Large intestine (tissue), 3 donors: Measurements from ENCODE around the gene HMCN2. TPM values are rescaled to one million over a fixed set of nuclear protein-coding genes. Genes with fewer than 3 reads are reported as not detected.
A peak's percentile ranks its signal among the peaks of the same experiment; 100 is the strongest.
"Not testable (repeated sequence)": the region's sequence is repeated elsewhere in the genome, so short reads cannot be mapped to it uniquely, and the experiment has no call there.

Source experiments
- DNase-seq, 2 donors: peaks; one replicate each; pipeline versions ENCODE4 v3.0.0 to v3.0.0-alpha.2; 2013
- H3K27ac ChIP-seq: one replicate; pipeline ENCODE4 v1.5.1; 2013; ENCODE audit warnings: low read length
- H3K27me3 ChIP-seq: 2 replicates; pipeline ENCODE4 v1.6.1; 2013; ENCODE audit warnings: low read length; ENCODE audit not compliant: control insufficient read depth, insufficient read depth
- H3K36me3 ChIP-seq: 2 replicates; pipeline ENCODE4 v1.6.1; 2013; ENCODE audit warnings: low read length; ENCODE audit not compliant: control insufficient read depth, insufficient read depth
- H3K4me1 ChIP-seq: one replicate; pipeline ENCODE4 v1.6.1; 2013; ENCODE audit warnings: low read length; ENCODE audit not compliant: control insufficient read depth, insufficient read depth
- H3K4me3 ChIP-seq: one replicate; pipeline ENCODE4 v1.5.1; 2013; ENCODE audit warnings: low read length
- H3K9me3 ChIP-seq: one replicate; pipeline ENCODE4 v1.6.1; 2013; ENCODE audit warnings: mild to moderate bottlenecking, low read depth, low read length, moderate library complexity; ENCODE audit not compliant: control insufficient read depth
- WGBS: methylation state at CpG from one replicate; pipeline ENCODE4 v1.1.5; 2013; ENCODE audit warnings: low lambda C conversion rate; ENCODE audit not compliant: insufficient coverage; 5-methylcytosine and 5-hydroxymethylcytosine counted together
- polyA plus RNA-seq: library from polyadenylated mRNA; unstranded; fragments of 120-200 nt; gene quantifications from one replicate; pipeline ENCODE4 v1.2.1, GENCODE V29; 2013

HMCN2 gene
- polyA plus RNA-seq, 1 donor = 20.0 TPM

DNA sequence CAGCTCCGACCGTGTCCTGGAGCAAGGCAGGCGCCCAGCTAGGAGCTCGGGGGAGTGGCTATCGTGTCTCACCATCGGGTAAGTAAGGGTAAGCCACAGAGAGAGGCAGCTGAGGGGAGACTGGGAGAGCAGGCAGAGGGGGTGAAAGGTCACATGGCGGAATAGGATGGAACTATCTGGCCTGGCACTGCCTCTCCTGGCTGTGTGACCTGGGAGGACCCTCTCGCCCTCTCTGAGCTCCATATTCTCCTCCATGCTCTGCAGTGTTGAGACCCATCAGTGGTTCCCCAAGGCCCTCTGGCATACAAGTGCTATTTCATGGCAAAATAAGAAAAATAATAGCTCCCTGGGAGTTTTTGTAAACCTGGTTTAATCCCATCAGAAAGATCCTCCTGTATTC is 135.3 kb downstream of the HMCN2 start:
- no peak overlapping the region for H3K27ac ChIP-seq
- H3K36me3 ChIP-seq = peaks cover 8% of the 10 kb centered on the region
- no peak for DNase-seq
- H3K27me3 ChIP-seq = no peaks in the 10 kb centered on the region
- H3K4me3 ChIP-seq = no peak overlapping the region
- no CpG with 5 or more reads among the region's 8 CpGs for WGBS
- peaks cover 3% of the 10 kb centered on the region for H3K9me3 ChIP-seq
- H3K4me1 ChIP-seq = no peaks in the 10 kb centered on the region

DNA sequence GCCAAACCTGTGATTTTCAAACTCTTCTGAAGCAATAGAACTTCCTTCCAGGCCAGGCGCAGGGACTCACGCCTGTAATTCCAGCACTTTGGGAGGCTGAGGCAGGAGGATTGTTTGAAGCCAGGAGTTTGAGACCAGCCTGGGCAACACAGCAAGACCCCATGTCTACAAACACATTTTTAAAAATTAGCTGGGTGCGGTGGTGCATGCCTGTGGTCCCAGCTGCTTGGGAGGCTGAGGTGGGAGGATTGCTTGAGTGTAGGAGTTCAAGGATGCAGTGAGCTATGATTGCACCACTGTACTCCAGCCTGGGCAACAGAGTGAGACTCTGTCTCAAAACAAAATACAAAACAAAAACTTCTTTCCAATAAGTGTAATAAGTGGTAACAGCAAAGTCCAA is 136.2 kb downstream of the HMCN2 start:
- no CpG with 5 or more reads among the region's 3 CpGs for whole genome bisulfite sequencing
- H3K4me1 ChIP-seq, H3K36me3 ChIP-seq, DNase-seq, H3K9me3 ChIP-seq, H3K27ac ChIP-seq, H3K27me3 ChIP-seq, H3K4me3 ChIP-seq: not testable (repeated sequence)

DNA sequence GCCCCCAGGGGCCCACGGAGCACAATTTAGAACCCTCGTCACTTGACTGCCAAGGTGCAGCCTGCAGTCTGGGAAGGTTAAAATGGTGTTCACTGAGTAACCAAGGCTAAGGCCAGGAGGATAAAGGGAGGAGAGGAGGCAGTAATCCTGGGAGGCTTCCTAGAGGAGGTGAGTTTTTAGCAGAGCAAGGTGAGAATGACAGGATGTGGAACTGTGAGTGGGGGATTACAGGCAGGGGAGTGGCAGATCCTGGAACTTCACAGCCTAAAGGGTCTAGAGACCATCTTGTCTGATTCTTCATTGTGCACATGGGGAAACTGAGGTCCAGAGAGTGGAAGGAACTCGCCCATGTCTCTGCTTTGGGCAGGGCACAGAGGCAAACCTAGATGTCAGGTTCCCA is 136.7 kb downstream of the HMCN2 start:
- peaks cover 9% of the 10 kb centered on the region for H3K36me3 ChIP-seq
- H3K4me3 ChIP-seq = no peak overlapping the region
- H3K4me1 ChIP-seq = no peaks in the 10 kb centered on the region
- H3K9me3 ChIP-seq = no peaks in the 10 kb centered on the region
- H3K27ac ChIP-seq = no peak overlapping the region
- H3K27me3 ChIP-seq = no peaks in the 10 kb centered on the region
- no CpG with 5 or more reads among the region's 3 CpGs for WGBS
- DNase-seq = no peak

DNA sequence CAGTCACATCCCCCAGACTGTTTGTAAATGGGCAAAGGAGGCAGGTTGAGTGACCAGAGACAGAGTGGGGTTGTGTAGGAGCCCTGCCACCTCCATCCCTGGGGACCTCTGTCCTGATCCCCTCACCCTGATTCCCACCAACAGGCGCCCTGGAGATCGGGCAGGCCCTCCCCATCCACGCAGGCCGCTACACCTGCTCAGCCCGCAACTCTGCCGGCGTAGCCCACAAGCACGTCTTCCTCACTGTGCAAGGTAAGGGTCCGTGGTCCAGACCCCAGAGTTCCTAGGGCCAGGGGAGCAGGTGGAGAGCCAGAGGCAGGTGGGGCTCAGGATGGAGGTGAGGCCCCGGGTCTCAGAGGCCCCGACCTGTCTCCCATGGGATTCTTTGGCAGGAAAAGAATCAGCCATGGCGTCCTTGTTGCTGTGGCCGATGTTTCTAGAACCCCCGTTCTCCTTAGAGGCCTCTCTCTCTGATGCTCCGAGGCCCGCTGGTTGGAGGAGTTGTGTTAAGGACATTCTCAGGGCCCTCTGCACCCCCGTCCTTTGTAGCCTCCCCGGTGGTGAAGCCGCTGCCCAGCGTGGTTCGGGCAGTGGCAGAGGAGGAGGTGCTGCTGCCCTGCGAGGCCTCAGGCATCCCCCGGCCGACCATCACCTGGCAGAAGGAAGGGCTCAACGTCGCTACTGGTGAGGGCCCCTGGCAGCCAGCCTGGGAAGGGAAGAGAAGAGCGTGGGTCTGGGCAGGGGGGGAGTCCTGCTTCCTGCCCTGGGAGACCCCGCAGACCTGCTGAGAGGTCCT is 137.3 kb downstream of the HMCN2 start:
- WGBS = no CpG with 5 or more reads among the region's 28 CpGs
- Histone ChIP-seq H3K36me3 (peaks cover 14% of the 10 kb centered on the region), H3K27ac (no peak overlapping the region), H3K4me3 (no peak overlapping the region), H3K27me3 (no peaks in the 10 kb centered on the region), H3K9me3 (no peaks in the 10 kb centered on the region), H3K4me1 (no peaks in the 10 kb centered on the region)
- DNase-seq = no peak

DNA sequence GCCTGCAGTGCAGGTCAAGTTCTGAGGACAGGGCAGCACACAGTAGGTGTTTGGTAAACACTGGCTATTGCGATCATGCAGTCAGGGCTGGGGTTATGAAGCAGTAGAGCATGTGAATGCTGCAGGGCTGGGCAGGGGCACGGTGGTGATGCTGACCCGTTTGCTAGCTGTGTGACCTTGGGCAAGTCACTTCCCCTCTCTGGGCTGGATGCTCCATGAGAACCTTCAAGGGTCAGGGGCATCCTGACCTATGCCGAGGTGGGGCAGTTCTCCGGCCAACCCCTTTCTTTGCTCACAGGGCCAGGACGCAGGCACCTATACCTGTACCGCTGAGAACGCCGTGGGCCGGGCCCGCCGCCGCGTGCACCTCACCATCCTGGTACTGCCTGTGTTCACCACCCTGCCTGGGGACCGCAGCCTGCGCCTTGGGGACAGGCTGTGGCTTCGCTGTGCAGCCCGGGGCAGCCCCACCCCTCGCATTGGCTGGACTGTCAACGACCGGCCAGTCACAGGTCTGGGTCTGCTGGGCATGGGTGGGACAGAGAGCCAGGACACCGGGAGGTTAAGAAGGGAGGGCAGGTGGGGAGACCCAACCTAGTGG is 140.2 kb downstream of the HMCN2 start:
- peaks cover 6% of the 10 kb centered on the region for H3K4me1 ChIP-seq
- no CpG with 5 or more reads among the region's 22 CpGs for WGBS
- peaks cover 14% of the 10 kb centered on the region for H3K36me3 ChIP-seq
- no peak overlapping the region for H3K4me3 ChIP-seq
- H3K27me3 ChIP-seq = no peaks in the 10 kb centered on the region
- peaks cover 2% of the 10 kb centered on the region for H3K9me3 ChIP-seq
- H3K27ac ChIP-seq = no peak overlapping the region
- DNase-seq = no peak

DNA sequence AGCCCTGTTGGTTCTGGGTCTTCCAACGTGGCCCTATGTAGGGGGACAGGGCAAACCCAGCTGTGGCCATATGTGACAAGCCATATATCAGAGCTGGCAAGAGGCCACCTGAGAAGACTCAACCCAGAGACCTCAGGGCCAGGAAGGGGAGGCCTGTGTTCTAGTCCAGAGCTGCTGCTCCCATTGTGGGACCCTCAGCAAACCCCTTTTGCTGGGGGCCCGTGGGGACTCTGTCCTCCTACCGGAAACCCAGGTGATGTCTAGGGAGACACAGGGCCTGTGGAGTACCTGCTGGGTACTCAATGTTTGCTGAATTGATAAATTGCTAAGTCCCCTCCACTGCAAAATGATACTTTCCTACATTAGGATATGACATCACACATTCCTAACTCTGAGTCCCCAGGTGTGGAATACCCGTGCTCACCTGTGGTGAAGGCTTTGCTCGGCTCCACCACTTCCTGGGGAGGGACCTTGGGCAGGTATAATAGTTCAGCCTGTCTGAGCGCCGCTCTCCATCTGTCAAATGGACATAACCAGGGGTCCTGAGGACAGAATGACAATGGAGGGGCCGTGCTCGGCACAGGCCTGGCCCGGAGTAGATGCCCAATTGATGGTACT is 140.8 kb downstream of the HMCN2 start:
- Histone ChIP-seq H3K9me3 (peaks cover 2% of the 10 kb centered on the region), H3K4me3 (no peak overlapping the region), H3K27me3 (no peaks in the 10 kb centered on the region), H3K27ac (no peak overlapping the region), H3K36me3 (peaks cover 14% of the 10 kb centered on the region), H3K4me1 (peaks cover 12% of the 10 kb centered on the region)
- no peak for DNase-seq
- no CpG with 5 or more reads among the region's 10 CpGs for WGBS

DNA sequence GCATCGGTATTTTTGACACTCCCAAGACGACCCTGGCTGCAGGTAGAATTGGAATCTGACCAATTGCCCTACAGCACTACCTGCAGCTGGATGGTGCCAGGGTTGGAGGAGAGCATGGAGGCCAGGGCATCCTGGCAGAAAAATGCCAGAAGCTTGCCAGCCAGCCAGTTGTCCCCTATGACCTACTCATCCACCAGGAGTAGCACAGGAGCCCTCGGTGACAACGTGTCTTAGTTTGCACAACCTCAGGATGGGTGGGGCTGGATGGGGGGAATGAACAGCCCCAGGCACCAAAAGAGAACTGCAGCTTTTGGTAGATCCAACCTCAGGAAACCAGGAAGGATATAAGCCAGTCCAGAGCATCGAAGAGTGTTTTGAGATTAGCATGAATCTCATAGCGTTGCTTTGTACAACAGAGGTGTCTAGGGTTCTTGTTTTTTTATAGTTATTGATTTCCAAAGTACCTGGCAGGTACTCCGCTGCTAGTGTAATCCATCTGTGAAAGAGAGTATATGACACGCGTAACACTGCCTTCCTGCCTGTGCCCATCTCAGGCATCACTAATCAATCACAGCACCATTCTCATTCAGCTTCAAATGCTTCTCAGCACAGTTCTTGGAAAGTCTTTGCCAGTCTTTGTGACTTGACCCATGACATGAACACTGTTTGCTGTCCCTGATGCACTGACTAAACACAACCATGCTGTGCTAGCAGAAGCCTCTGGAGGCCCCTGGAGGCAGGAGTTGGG is 142.5 kb downstream of the HMCN2 start:
- no CpG with 5 or more reads among the region's 9 CpGs for WGBS

DNA sequence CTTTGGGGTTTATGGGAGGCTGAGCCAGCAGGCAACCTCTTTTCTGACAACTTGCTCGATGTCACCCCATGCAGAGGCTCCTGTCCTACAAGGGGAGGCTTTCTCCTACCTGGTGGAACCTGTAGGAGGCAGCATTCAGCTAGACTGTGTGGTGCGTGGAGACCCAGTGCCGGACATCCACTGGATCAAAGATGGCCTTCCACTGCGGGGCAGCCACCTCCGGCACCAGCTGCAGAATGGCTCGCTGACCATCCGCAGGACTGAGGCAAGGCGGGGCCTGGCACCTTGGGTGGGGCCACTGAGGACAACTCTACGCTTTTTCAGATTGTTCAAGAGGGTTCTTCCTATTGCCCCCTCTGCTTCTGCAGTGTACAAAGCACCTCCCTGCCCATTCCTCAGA is 143.1 kb downstream of the HMCN2 start:
- Histone ChIP-seq H3K27ac (no peak overlapping the region), H3K36me3 (peaks cover 14% of the 10 kb centered on the region), H3K9me3 (peaks cover 2% of the 10 kb centered on the region), H3K4me1 (peaks cover 17% of the 10 kb centered on the region), H3K27me3 (no peaks in the 10 kb centered on the region), H3K4me3 (no peak overlapping the region)
- no CpG with 5 or more reads among the region's 9 CpGs for WGBS
- DNase-seq = no peak

More for the DNA sequence above, 142.5 kb downstream of the HMCN2 start:
- H3K27ac ChIP-seq = no peak overlapping the region
- H3K4me1 ChIP-seq = peaks cover 17% of the 10 kb centered on the region
- H3K27me3 ChIP-seq = no peaks in the 10 kb centered on the region
- H3K9me3 ChIP-seq = peaks cover 2% of the 10 kb centered on the region
- no peak for DNase-seq
- peaks cover 14% of the 10 kb centered on the region for H3K36me3 ChIP-seq
- H3K4me3 ChIP-seq = no peak overlapping the region

DNA sequence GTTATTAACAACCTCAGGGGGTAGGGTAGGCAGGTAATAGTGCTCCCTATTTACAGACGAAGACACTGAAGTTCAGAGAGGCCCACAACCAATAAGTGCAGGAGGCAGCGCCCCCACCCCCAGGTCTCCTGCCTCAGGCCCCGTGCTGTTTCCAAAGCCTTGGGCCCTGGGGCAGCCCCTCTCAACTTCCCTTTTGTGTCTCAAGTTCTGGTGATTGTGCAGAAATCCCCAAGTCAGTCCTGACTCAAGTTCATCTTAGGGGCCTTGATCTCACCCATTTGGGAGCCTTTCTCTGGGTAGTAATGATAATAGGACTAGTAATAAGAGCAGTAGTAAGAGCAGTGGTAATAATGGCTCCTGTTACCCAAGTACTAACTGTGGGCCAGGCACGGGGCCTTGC is 143.7 kb downstream of the HMCN2 start:
- Histone ChIP-seq H3K9me3 (peaks cover 2% of the 10 kb centered on the region), H3K4me3 (no peak overlapping the region), H3K36me3 (peaks cover 11% of the 10 kb centered on the region), H3K27me3 (no peaks in the 10 kb centered on the region), H3K4me1 (peaks cover 20% of the 10 kb centered on the region), H3K27ac (no peak overlapping the region)
- no CpG with 5 or more reads among the region's 4 CpGs for WGBS
- no peak for DNase-seq

DNA sequence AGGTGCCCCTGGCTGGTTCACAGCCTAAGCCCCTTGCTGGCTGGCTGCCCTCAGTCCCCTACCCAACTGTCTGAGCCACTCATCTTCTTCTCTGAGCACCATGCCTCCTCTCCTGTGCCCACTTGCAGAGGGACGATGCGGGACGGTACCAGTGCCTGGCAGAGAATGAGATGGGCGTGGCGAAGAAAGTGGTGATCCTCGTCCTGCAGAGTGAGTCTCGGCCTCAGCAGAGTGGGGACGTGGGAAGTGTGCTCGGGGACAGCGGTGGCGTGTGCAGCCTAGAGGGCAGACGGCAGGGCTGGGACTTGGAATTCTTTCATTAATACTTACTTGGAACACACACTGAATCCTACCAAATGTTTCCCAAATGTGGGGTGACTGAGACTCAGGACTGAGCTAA is 144.9 kb downstream of the HMCN2 start:
- no peak for DNase-seq
- WGBS = no CpG with 5 or more reads among the region's 12 CpGs
- H3K9me3 ChIP-seq = peaks cover 2% of the 10 kb centered on the region
- H3K4me1 ChIP-seq = peaks cover 30% of the 10 kb centered on the region
- H3K4me3 ChIP-seq = no peak overlapping the region
- H3K36me3 ChIP-seq = peaks cover 10% of the 10 kb centered on the region
- H3K27me3 ChIP-seq = no peaks in the 10 kb centered on the region
- H3K27ac ChIP-seq = peak overlapping the region; percentile 47
